ENCODE data around the gene CYP19A1.

CYP19A1 gene

GRCh38 chr15:51371266-51371665 lies 32.9 kb upstream of the CYP19A1 start:
- Histone ChIP-seq H3K27me3 (ENCODE audit: insufficient read depth, low read length) (no peaks in the 10 kb centered on the region), H2AFZ (ENCODE audit: low read length) (no peak overlapping the region), H3K36me3 (ENCODE audit: insufficient read depth, low read length) (no peaks in the 10 kb centered on the region), H3K9me2 (ENCODE audit: low read depth, low read length) (no peaks in the 10 kb centered on the region), H3K4me1 (ENCODE audit: insufficient read depth, low read length, severe bottlenecking) (no peaks in the 10 kb centered on the region), H3K79me2 (ENCODE audit: insufficient read depth, low read length) (no peaks in the 10 kb centered on the region), H3K9ac (ENCODE audit: low read length) (no peak overlapping the region), H3K4me3 (ENCODE audit: low read depth, low read length, poor library complexity, severe bottlenecking) (no peak overlapping the region), H3K4me2 (ENCODE audit: low read length) (no peak overlapping the region), H3F3A (ENCODE audit: insufficient read depth, low read length) (no peaks in the 10 kb centered on the region), H4K20me1 (ENCODE audit: insufficient read depth, low read length) (no peaks in the 10 kb centered on the region), H3K9me3 (ENCODE audit: low read length) (no peaks in the 10 kb centered on the region), H3K27ac (ENCODE audit: low read depth, low read length, poor library complexity, severe bottlenecking) (no peak overlapping the region)
- TF ChIP-seq CTCF (IDR thresholded peaks at IDR 0.05; ENCODE audit: low read length), result no peak
- no peak for TF ChIP-seq EZH2 (IDR thresholded peaks at IDR 0.05; ENCODE audit: borderline replicate concordance, low read length)

GRCh38 chr15:51369451-51369761 lies 31.0 kb upstream of the CYP19A1 start:
- H3K9me3 ChIP-seq (ENCODE audit: low read length), result no peaks in the 10 kb centered on the region

GRCh38 chr15:51368751-51369450 lies 30.5 kb upstream of the CYP19A1 start:
- no peaks in the 10 kb centered on the region for H3K79me2 ChIP-seq (ENCODE audit: insufficient read depth, low read length)
- H3K4me2 ChIP-seq (ENCODE audit: low read length), result no peak overlapping the region
- no peak overlapping the region for H2AFZ ChIP-seq (ENCODE audit: low read length)
- H3K9me3 ChIP-seq (ENCODE audit: low read length), result no peaks in the 10 kb centered on the region
- H3K9ac ChIP-seq (ENCODE audit: low read length), result no peak overlapping the region
- H3K27me3 ChIP-seq (ENCODE audit: insufficient read depth, low read length), result no peaks in the 10 kb centered on the region
- no peaks in the 10 kb centered on the region for H3F3A ChIP-seq (ENCODE audit: insufficient read depth, low read length)
- H3K4me1 ChIP-seq (ENCODE audit: insufficient read depth, low read length, severe bottlenecking), result no peaks in the 10 kb centered on the region
- no peaks in the 10 kb centered on the region for H3K36me3 ChIP-seq (ENCODE audit: insufficient read depth, low read length)
- no peak overlapping the region for H3K27ac ChIP-seq (ENCODE audit: low read depth, low read length, poor library complexity, severe bottlenecking)
- no peaks in the 10 kb centered on the region for H4K20me1 ChIP-seq (ENCODE audit: insufficient read depth, low read length)
- TF ChIP-seq EZH2 (IDR thresholded peaks at IDR 0.05; ENCODE audit: borderline replicate concordance, low read length) (no peak), CTCF (IDR thresholded peaks at IDR 0.05; ENCODE audit: low read length) (no peak)
- H3K4me3 ChIP-seq (ENCODE audit: low read depth, low read length, poor library complexity, severe bottlenecking), result no peak overlapping the region
- H3K9me2 ChIP-seq (ENCODE audit: low read depth, low read length), result no peaks in the 10 kb centered on the region

More at GRCh38 chr15:51369451-51369761, 31.0 kb upstream of the CYP19A1 start:
- no peak overlapping the region for H3K27ac ChIP-seq (ENCODE audit: low read depth, low read length, poor library complexity, severe bottlenecking)
- no peaks in the 10 kb centered on the region for H3F3A ChIP-seq (ENCODE audit: insufficient read depth, low read length)
- no peak overlapping the region for H2AFZ ChIP-seq (ENCODE audit: low read length)
- no peaks in the 10 kb centered on the region for H3K79me2 ChIP-seq (ENCODE audit: insufficient read depth, low read length)
- no peaks in the 10 kb centered on the region for H3K9me2 ChIP-seq (ENCODE audit: low read depth, low read length)
- H3K4me2 ChIP-seq (ENCODE audit: low read length), result no peak overlapping the region
- no peaks in the 10 kb centered on the region for H3K36me3 ChIP-seq (ENCODE audit: insufficient read depth, low read length)
- H3K4me3 ChIP-seq (ENCODE audit: low read depth, low read length, poor library complexity, severe bottlenecking), result no peak overlapping the region
- H3K9ac ChIP-seq (ENCODE audit: low read length), result no peak overlapping the region
- H4K20me1 ChIP-seq (ENCODE audit: insufficient read depth, low read length), result no peaks in the 10 kb centered on the region
- H3K27me3 ChIP-seq (ENCODE audit: insufficient read depth, low read length), result no peaks in the 10 kb centered on the region
- TF ChIP-seq EZH2 (IDR thresholded peaks at IDR 0.05; ENCODE audit: borderline replicate concordance, low read length) (no peak), CTCF (IDR thresholded peaks at IDR 0.05; ENCODE audit: low read length) (no peak)
- no peaks in the 10 kb centered on the region for H3K4me1 ChIP-seq (ENCODE audit: insufficient read depth, low read length, severe bottlenecking)

All from OCI-LY1 (cell line).